HFF-Myc (cell line): ENCODE measurements around the gene RAVER1.

Source experiments
- DNase-seq: peaks from one replicate; pipeline ENCODE4 v3.0.0-alpha.2; 2011; ENCODE audit warnings: low read depth; ENCODE audit errors: extremely low read depth
- H3K4me3 ChIP-seq: replicated peaks from 2 replicates; pipeline ENCODE4 v1.5.1; 2011; ENCODE audit warnings: low read depth, mild to moderate bottlenecking, control low read depth, low read length
- TF ChIP-seq, protein P1 (sequence below): IDR thresholded peaks from 2 replicates; pipeline ENCODE4 v1.5.1; 2012; ENCODE audit warnings: mild to moderate bottlenecking, low read depth, low read length, control low read depth; ENCODE audit errors: missing control alignments

Gene RAVER1

DNA sequence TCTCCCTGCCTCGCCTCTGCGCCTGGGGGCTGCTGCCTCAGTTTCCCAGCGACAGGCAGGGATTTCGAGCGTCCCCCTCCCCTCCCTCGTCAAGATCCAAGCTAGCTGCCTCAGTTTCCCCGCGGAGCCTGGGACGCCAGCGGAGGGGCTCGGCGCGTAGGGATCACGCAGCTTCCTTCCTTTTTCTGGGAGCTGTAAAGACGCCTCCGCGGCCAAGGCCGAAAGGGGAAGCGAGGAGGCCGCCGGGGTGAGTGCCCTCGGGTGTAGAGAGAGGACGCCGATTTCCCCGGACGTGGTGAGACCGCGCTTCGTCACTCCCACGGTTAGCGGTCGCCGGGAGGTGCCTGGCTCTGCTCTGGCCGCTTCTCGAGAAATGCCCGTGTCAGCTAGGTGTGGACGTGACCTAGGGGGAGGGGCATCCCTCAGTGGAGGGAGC is 63.1 kb downstream of the RAVER1 start:
- no peak for DNase-seq
- TF ChIP-seq, protein P1, sequence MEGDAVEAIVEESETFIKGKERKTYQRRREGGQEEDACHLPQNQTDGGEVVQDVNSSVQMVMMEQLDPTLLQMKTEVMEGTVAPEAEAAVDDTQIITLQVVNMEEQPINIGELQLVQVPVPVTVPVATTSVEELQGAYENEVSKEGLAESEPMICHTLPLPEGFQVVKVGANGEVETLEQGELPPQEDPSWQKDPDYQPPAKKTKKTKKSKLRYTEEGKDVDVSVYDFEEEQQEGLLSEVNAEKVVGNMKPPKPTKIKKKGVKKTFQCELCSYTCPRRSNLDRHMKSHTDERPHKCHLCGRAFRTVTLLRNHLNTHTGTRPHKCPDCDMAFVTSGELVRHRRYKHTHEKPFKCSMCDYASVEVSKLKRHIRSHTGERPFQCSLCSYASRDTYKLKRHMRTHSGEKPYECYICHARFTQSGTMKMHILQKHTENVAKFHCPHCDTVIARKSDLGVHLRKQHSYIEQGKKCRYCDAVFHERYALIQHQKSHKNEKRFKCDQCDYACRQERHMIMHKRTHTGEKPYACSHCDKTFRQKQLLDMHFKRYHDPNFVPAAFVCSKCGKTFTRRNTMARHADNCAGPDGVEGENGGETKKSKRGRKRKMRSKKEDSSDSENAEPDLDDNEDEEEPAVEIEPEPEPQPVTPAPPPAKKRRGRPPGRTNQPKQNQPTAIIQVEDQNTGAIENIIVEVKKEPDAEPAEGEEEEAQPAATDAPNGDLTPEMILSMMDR = no peak
- no peak overlapping the region for H3K4me3 ChIP-seq

DNA sequence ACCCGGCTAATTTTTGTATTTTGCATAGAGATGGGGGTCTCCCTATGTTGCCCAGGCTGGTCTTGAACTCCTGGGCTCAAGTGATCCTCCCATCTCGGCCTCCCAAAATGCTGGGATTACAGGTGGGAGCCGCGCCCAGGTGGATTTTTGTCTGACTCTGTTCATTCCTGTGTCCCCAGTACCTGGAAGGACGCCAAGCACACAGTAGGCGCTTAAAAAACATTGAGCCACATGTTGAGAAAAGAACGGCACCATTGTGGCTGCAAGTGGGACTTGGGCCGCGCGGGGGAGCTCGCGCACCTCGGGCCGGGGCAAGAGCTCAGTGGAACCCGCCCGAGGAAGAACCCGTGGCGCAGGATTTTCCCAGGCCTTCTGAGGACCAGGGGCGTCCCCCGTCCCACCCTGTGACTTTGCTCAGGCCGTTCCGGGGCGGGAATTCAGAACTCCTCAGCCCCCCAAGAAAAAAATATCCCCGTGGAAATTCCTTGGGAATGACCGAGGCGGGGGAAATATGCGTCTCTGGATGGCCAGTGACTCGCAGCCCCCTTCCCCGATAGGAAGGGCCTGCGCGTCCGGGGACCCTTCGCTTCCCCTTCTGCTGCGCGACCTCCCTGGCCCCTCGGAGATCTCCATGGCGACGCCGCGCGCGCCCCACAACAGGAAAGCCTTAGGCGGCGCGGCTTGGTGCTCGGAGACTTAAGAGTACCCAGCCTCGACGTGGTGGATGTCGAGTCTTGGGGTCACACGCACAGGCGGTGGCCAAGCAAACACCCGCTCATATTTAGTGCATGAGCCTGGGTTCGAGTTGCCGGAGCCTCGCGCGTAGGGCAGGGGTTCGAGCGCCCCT is 63.8 kb downstream of the RAVER1 start:
- no peak overlapping the region for H3K4me3 ChIP-seq
- TF ChIP-seq, protein P1 = peak; percentile 87
- DNase-seq = no peak

DNA sequence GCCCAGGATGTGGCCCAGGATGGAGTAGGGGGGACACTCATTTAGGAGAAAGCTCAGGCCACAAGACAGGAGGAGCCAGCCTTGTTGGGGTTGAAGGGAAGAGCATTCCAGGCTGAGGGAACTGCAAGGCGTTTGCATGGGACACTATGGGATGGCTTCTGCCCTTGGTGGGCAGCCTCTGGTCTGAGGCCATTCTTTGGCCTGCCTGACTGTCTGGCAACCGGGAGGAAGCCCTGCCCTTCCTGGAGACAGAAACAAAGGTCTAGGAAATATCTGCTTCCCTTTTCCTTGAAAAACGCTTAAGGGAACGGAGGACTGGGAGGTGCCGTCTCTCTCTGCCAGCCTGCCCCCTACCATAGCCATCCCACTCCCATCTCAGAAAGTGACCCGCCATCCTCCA is 65.3 kb downstream of the RAVER1 start:
- TF ChIP-seq, protein P1 = no peak
- H3K4me3 ChIP-seq = no peak overlapping the region
- no peak for DNase-seq

DNA sequence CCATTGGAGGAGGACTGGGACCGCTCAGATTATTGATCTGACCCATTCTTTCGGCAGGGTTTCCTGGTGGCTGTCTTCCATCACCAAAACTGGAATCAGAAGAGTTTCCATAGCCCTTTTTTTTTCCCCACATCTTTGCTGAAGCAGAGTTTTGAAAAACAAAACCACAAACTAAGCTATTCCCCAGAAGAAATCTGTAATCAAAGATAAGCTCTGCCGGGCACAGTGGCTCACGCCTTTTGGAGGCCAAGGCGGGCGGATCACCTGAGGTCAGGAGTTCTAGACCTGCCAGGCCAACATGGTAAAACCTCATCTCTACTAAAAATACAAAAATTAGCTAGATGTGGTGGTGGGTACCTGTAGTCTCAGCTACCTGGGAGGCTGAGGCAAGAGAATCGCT is 66.6 kb downstream of the RAVER1 start:
- DNase-seq = no peak
- TF ChIP-seq, protein P1 = no peak
- no peak overlapping the region for H3K4me3 ChIP-seq
